ENCODE data around the gene ZNF397.
A peak's percentile ranks its signal among the peaks of the same experiment; 100 is the strongest.
"Not testable (repeated sequence)": the region's sequence is repeated elsewhere in the genome, so short reads cannot be mapped to it uniquely, and the experiment has no call there.

ZNF397 gene

GRCh38 chr18:35240664-35241447 lies at the start of gene ZNF397:
Gene ZNF397 (plus strand): TSS chr18:35241034. CDS start chr18:35242471, 1,437 bp downstream.
- DNase-seq (ENCODE audit: low read depth): peak; percentile 94

- DNase-seq (ENCODE audit: low read depth): no peak
These were observed 49.2 kb upstream of the ZNF397 start for GRCh38 chr18:35191698-35192025.

- DNase-seq (ENCODE audit: low read depth): no peak
These were observed 48.4 kb upstream of the ZNF397 start for GRCh38 chr18:35192415-35192814.

DNA sequence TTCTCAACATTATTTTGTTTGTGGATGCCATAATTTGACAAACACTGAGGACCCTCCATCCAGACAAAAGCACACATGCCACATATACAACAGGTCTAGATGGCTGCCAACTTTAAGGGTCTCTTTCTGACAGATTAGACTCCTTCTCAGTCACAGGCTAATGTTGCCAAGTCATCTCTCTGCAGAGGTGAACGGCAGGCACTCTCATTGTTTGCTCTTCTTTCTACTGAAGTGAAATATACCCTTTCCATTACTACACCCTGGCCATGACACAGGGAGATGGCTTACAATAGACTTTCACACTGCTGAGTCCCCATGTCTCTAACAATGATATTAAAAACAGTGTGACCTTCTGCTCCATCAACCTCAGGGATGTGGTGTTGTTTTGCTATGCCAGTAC lies 47.5 kb upstream of the ZNF397 start:
- no peak for DNase-seq (ENCODE audit: low read depth)

DNA sequence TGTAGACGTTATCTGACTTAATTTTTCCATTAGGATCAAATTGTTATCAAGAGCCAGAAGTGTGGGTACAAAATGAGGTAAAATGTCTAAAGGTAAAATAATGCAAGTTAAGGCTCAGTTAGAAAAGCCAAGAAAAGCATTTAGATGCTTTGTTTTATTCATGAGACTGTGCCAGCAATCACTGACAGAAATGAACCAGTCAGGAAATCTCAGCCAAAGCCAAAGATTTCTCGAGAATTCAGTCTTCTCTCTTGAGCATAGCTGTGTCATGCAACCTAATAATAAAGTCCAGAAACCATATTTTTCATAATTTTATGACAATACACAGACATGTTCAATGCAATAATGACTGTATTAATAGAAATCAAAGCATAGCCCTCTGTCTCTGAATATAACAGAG lies 43.5 kb upstream of the ZNF397 start:
- DNase-seq (ENCODE audit: low read depth): no peak

DNA sequence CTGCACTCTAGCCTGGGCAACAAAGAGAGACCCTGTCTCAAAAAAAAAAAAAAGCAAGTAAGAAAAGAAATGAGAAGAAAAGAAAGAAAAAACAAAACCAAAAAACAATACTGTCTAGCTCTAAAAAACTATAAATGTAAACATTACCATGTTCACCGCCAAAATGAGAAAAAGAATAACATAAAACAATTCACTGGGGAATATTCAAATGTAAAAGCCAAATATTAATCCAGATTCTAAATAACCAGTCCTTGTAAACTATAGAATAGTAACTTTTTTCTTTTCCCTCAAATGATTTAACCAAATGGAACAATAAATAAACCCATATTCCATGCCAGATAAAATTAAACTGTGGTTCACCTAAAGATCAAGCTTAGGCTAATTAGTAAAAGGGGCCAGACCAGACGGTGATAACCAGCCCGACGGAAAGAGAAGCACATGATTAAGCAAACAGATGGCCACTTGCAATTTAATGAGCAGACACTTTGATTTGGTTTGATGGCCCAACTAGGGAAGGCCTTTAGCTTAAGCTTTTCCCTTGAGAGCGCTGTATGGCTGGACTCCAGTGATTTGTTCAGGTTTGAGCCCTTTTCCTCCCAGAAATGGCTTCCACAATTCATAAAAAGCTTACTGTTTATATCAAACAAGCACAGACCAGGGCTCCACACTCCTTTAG lies 39.4 kb upstream of the ZNF397 start:
- no peak for DNase-seq (ENCODE audit: low read depth)

GRCh38 chr18:35203067-35203466 lies 37.8 kb upstream of the ZNF397 start:
- DNase-seq (ENCODE audit: low read depth): no peak

GRCh38 chr18:35205199-35205712 lies 35.6 kb upstream of the ZNF397 start:
- DNase-seq (ENCODE audit: low read depth): no peak

DNA sequence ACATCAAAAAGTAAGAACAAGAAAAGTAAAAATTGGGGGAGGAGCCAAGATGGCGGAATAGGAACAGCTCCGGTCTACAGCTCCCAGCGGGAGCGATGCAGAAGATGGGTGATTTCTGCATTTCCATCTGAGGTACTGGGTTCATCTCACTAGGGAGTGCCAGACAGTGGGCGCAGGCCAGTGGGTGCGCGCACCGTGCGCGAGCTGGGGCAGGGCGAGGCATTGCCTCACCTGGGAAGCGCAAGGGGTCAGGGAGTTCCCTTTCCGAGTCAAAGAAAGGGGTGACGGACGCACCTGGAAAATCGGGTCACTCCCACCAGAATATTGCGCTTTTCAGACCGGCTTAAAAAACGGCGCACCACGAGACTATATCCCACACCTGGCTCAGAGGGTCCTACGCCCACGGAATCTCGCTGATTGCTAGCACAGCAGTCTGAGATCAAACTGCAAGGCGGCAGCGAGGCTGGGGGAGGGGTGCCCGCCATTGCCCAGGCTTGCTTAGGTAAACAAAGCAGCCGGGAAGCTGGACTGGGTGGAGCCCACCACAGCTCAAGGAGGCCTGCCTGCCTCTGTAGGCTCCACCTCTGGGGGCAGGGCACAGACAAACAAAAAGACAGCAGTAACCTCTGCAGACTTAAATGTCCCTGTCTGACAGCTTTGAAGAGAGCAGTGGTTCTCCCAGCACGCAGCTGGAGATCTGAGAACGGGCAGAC lies 34.9 kb upstream of the ZNF397 start:
- DNase-seq (ENCODE audit: low read depth): not testable (repeated sequence)

DNA sequence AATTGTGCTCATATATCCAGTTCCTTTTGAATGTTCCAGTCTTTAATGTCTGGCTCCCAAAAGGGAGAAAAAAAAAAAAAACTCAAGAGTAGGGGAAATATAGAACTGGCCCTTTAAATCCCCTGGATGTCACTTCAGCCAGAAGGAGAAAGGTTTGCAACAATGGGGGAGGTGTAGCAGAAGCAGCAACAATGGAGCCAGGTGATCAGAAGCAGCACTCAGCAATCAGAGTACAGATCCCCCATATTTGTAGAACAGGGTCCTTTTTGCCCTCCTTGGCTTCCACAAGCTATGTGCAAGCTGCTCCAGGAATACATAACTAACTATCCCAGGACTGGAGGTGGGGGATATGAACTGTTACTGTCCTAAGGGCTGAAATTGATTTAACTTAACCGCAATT lies 25.8 kb upstream of the ZNF397 start:
- no peak for DNase-seq (ENCODE audit: low read depth)

DNA sequence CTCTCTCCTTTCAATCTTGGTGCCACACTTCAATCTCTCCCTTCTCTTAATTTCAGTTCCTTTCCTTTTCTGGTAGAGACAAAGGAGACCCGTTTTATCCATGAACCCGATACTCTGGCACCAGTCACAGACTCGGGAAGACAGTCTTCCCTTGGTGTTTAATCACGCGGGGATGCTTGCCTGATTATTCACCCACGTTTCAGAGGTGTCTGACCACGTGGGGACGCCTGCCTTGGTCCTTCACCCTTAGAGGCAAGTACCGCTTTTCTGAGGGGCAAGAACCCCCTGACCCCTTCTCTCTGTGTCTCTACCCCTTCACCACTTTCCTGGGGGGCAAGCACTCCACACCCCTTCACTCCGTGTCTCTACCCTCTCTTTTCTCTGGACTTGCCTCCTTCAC lies 24.2 kb upstream of the ZNF397 start:
- DNase-seq (ENCODE audit: low read depth): not testable (repeated sequence)

GRCh38 chr18:35219331-35219730 lies 21.5 kb upstream of the ZNF397 start:
- not testable (repeated sequence) for DNase-seq (ENCODE audit: low read depth)

DNA sequence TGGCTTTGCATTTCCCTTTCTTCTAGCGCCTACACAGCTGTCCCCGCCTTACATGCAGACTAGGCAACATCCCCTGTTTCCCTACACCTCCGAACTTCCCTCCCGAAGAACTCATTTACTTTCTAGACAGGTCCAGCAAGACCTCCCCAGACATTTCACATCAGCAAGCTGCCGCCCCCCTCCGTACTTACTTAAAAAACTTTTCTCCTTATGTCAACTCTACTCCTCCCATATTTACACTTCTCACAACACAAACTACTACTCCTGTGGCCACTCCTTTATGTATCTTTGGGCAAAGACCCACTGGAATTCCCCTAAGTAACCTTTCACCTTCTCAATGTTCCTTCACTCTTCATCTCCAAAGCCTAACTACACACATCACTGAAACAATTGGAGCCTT lies 20.4 kb upstream of the ZNF397 start:
- no peak for DNase-seq (ENCODE audit: low read depth)

- DNase-seq (ENCODE audit: low read depth): no peak
These were observed 17.0 kb upstream of the ZNF397 start for GRCh38 chr18:35223797-35224196.

DNA sequence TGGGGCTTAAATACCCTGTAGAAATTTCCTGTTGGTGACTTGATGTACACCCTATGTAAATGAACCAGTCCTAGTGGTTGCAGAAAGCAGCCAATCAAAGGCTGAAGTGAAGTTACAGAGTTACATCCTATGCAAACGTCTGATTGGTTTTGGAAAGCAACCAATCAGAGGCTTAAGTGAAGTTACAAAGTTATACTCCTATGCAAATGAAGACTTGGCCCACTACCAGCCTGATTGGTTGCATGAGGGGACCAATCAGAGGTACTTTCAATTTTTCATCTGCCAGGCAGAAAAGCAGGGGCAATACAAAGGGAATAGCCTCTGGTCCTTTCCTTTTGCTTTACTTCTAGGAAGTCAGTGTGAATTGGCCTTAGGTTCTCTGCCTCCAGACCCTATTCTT lies 13.6 kb upstream of the ZNF397 start:
- no peak for DNase-seq (ENCODE audit: low read depth)

DNA sequence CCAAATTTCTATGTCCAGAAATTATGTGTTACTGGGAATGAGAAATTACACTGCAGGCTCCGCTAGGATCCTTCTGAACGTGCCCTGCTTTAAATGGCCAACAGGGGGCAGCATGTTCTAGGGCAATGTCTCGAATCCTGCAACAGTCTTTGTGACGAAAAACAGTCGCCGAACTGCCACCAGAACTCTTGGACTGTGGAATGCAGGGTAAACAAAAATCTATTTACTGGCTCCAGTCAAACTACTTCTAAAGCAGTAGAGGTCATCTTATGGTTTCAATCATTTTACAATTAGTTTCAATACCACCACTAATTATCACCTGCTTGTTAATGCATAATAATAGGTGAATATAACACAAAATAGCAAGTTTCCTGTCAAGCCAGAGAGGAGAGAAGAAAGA lies 9.8 kb upstream of the ZNF397 start:
- peak; percentile 48 for DNase-seq (ENCODE audit: low read depth)

DNA sequence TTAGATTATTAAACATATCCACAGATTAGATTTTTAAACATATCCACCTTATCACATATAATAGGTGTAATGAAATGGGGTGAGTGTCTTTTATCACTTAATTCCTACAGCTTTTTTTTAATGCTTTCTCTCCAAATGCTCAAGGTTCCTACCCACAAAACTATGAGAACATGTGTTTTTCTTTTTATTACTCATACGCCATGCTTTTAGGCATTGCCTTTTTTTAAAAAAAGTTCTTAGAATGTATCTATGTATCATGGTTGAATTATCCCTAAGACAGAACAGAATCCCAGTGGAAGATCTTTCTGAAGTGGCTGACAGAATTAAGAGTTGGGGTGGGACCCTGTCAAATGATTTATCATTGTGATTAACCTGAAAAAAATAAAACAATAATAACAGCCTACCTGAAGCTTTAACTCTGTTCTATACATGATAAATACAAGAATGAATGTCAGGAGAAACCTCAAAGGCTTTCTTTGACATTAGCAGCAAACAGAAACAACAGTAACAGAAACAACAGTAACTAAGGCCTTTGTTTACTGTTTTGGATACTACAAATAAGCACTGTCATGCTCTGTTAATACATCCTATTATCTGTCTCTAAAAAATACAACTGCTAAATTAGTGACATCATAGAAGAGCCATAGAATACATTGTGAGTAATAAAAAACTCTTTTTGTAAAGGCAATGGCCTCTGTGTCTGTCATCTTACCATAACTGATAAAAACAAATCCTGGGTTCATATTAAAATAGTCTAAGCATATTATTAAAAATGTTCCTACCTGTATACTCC lies 4.1 kb upstream of the ZNF397 start:
- DNase-seq (ENCODE audit: low read depth): no peak

DNA sequence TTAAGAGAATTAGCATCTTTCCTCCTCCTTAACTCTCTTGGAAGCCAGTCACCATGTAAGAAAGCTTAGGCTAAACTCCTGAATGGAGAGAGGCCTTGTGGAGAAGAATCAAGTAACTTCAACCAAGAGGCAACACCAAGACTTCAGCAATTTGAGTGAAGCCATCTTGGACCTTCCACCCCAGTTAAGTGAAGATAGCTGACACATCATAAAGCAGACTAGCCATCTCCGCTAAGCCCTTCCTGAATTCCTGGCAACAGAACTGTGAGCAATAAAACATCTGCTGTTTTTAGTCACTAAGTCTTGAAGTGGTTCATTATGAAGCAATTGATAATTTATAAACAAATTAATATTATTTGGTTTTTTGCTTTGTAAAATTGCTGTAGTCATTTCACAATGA lies 1.5 kb upstream of the ZNF397 start:
- DNase-seq (ENCODE audit: low read depth): no peak

- DNase-seq (ENCODE audit: low read depth): no peak
These were observed 592 bp downstream of the ZNF397 start for GRCh38 chr18:35241448-35241804.

DNA sequence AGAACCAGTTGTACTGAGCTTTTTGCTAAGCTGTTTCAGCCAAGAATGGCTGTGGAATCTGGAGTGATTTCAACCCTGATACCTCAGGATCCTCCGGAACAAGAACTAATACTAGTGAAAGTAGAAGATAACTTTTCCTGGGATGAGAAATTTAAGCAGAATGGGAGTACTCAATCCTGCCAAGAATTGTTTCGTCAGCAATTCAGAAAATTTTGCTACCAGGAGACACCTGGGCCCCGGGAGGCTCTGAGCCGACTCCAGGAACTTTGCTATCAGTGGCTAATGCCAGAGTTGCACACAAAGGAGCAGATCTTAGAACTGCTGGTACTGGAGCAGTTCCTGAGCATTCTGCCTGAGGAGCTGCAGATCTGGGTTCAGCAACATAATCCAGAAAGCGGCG lies 1.6 kb downstream of the ZNF397 start:
- no peak for DNase-seq (ENCODE audit: low read depth)

DNA sequence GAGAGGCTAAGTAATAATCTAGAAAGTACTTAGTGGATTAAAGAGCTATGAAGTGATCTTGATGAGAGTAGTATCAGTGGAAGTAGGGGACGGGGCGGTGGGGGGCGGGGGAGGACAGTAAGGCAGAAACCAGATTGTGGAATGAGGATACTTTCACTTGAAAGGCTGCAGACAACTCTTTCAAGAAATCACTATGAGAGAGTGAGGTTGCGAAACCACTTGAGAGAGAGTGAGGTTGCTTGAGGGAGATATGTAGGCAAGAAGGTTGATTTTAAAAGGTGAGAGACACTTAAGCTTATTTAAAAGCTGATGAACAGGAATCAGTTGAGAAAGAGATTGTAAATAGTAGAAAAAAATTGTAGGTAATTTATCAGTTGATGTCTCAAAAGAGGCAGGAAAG lies 3.8 kb downstream of the ZNF397 start:
- DNase-seq (ENCODE audit: low read depth): no peak

GRCh38 chr18:35245719-35246317 lies 5.0 kb downstream of the ZNF397 start:
- no peak for DNase-seq (ENCODE audit: low read depth)

Measured in stimulated activated CD8-positive, alpha-beta memory T cell treated with anti-CD3 and anti-CD28 coated beads, Interleukin-12 subunit alpha, Interleukin-12 subunit beta, amount 100 ng/mL, for 4 hours (primary cell).